Lung (tissue), 12 donors: Measurements from ENCODE around the gene SYNGR2. TPM values are rescaled to one million over a fixed set of nuclear protein-coding genes. Genes with fewer than 3 reads are reported as not detected.

Experiments
- ATAC-seq: fragments of 200-7000 bp; cut with Tn5 transposase; one replicate; pipeline ENCODE4 v1.9.1; 2020; ENCODE audit warnings: moderate number of reproducible peaks; ENCODE audit not compliant: insufficient read depth, low FRiP score
- DNase-seq, 3 donors: peaks; one replicate each; pipeline ENCODE4 v3.0.0-alpha.2; 2013 to 2017
- H3K27ac ChIP-seq, 2 donors: one replicate each; pipeline ENCODE4 v1.5.1; 2013; ENCODE audit warnings: mild to moderate bottlenecking in 2 of 2, moderate library complexity in 2 of 2, control low read depth in 1 of 2, inconsistent platforms in 1 of 2, low read depth in 1 of 2, low read length in 1 of 2
- H3K27me3 ChIP-seq, 3 donors: one replicate each; pipeline ENCODE4 v1.5.1; 2013; ENCODE audit warnings: low read length in 2 of 3; ENCODE audit not compliant: control insufficient read depth in 3 of 3, insufficient read depth in 3 of 3
- H3K36me3 ChIP-seq, 4 donors: one replicate each; pipeline ENCODE4 v1.5.1; 2013; ENCODE audit warnings: low read length in 4 of 4, mild to moderate bottlenecking in 1 of 4, moderate library complexity in 1 of 4; ENCODE audit not compliant: control insufficient read depth in 4 of 4, insufficient read depth in 4 of 4
- H3K4me1 ChIP-seq, 5 donors: one replicate each; pipeline ENCODE4 v1.5.1; 2013; ENCODE audit warnings: low read length in 5 of 5, mild to moderate bottlenecking in 2 of 5, moderate library complexity in 1 of 5; ENCODE audit not compliant: control insufficient read depth in 5 of 5, insufficient read depth in 5 of 5
- H3K4me3 ChIP-seq: one replicate; pipeline ENCODE4 v1.5.1; 2013; ENCODE audit warnings: mild to moderate bottlenecking, control low read depth, moderate library complexity
- H3K9ac ChIP-seq, 2 donors: one replicate each; pipeline ENCODE4 v1.5.1; 2013; ENCODE audit warnings: low read length in 2 of 2, control low read depth in 1 of 2; ENCODE audit not compliant: insufficient read depth in 1 of 2
- H3K9me3 ChIP-seq, 4 donors: one replicate each; pipeline ENCODE4 v1.5.1; 2013; ENCODE audit warnings: low read length in 3 of 4, mild to moderate bottlenecking in 1 of 4, moderate library complexity in 1 of 4; ENCODE audit not compliant: control insufficient read depth in 4 of 4, insufficient read depth in 3 of 4
- CTCF ChIP-seq: IDR thresholded peaks from 2 replicates; pipeline ENCODE4 v1.5.1; 2012; ENCODE audit warnings: mild to moderate bottlenecking; ENCODE audit errors: control extremely low read depth, extremely low read depth
- WGBS, 2 donors: extraction: QIAGEN DNeasy Blood & Tissue Kit; methylation state at CpG; one replicate each; pipeline ENCODE4 v1.1.7; 2013; 5-methylcytosine and 5-hydroxymethylcytosine counted together
- polyA plus RNA-seq, 2 donors: library from polyadenylated mRNA; stranded (reverse); fragments of 200-250 nt; gene quantifications; one replicate each; pipeline ENCODE4 v1.2.1, GENCODE V29; 2013
- total RNA-seq, 2 donors: library from RNA; depleted of rRNA in 1 of 2; stranded (reverse); fragments of >200 nt in 1 of 2; gene quantifications; one replicate each; pipeline ENCODE4 v1.2.1, GENCODE V29; 2014 to 2021
- donor health status: control.
- donor health status: control.
- donor health status: Bipolar disorder and iron deficiency.
- donor health status: healthy.
- donor health status: DM: yes; HTN: yes; CAD: no.

The SYNGR2 gene
- total and polyA plus RNA-seq, 4 donors, result 111 to 212 (median 188) TPM

- Histone ChIP-seq H3K27ac (no peak overlapping the region), H3K4me3 (no peak overlapping the region), H3K9me3 (no peaks in the 10 kb centered on the region), H3K9ac (no peak overlapping the region), H3K27me3 (no peaks in the 10 kb centered on the region), H3K4me1 (peaks cover 0 to 2% (median 0%) of the 10 kb centered on the region in 5 donors), H3K36me3 (peaks cover 0 to 5% (median 0%) of the 10 kb centered on the region in 4 donors)
- no peak for TF ChIP-seq CTCF
- 90% methylated on average over 3 of the region's 3 CpGs for WGBS, 2 donors
- no peak for DNase-seq
- no peak for ATAC-seq
These were observed 40.1 kb downstream of the SYNGR2 start for GRCh38 chr17:78208486-78208885.

- ATAC-seq, result no peak
- 83 to 89% methylated on average over 10 of the region's 10 CpGs for WGBS, 2 donors
- TF ChIP-seq CTCF, result no peak
These were observed 41.7 kb downstream of the SYNGR2 start for GRCh38 chr17:78210111-78210510.

DNA sequence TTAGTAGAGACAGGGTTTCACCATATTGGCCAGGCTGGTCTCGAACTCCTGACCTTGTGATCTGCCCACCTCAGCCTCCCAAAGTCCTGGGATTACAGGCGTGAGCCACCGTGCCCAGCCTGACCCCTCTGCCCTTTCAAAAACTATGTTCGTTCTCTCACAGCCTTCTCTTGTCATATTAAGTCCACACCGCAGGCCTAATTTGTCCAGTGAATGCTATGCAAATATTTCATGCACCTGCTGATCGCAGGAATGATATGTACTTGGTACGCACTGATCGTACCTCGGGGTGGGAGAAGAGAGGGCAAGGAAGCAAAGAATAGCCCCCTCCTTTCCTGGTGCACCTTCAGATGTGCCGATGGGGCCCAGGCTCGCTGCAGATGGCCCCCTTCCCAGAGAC, 42.7 kb downstream of the SYNGR2 start:
- Histone ChIP-seq H3K27ac (no peak overlapping the region), H3K36me3 (peaks cover 0 to 3% (median 0%) of the 10 kb centered on the region in 4 donors), H3K27me3 (no peaks in the 10 kb centered on the region), H3K9me3 (no peaks in the 10 kb centered on the region), H3K4me1 (peaks cover 0 to 14% (median 3%) of the 10 kb centered on the region in 5 donors), H3K4me3 (no peak overlapping the region), H3K9ac (no peak overlapping the region)
- DNase-seq (no peak), ATAC-seq (no peak)
- no peak for TF ChIP-seq CTCF
- WGBS, 2 donors, result 77 to 88% methylated on average over 11 of the region's 11 CpGs

More at GRCh38 chr17:78210111-78210510, 41.7 kb downstream of the SYNGR2 start:
- Histone ChIP-seq H3K4me1 (peaks cover 0 to 9% (median 3%) of the 10 kb centered on the region in 5 donors), H3K9ac (no peak overlapping the region), H3K9me3 (no peaks in the 10 kb centered on the region), H3K27ac (no peak overlapping the region), H3K36me3 (peaks cover 0 to 4% (median 0%) of the 10 kb centered on the region in 4 donors), H3K27me3 (no peaks in the 10 kb centered on the region), H3K4me3 (no peak overlapping the region)
- DNase-seq, result no peak
